HG03378 (cell line): Measurements from ENCODE around the gene LITAFD.
"Not testable (repeated sequence)": the region's sequence is repeated elsewhere in the genome, so short reads cannot be mapped to it uniquely, and the experiment has no call there.

Source experiments
- ATAC-seq: cut with Tn5 transposase; IDR thresholded peaks from one replicate; pipeline ENCODE4 v1.9.1; 2021; ENCODE audit warnings: mild to moderate bottlenecking, moderate library complexity; ENCODE audit not compliant: unreplicated experiment

LITAFD gene

GRCh38 chr16:8855972-8856371 lies 26.2 kb upstream of the LITAFD start:
- no peak for ATAC-seq

GRCh38 chr16:8858994-8859912 lies 22.9 kb upstream of the LITAFD start:
- no peak for ATAC-seq

GRCh38 chr16:8859913-8860881 lies 22.0 kb upstream of the LITAFD start:
- no peak for ATAC-seq

- ATAC-seq, result no peak
Observed at GRCh38 chr16:8861563-8862308, 20.4 kb upstream of the LITAFD start.

DNA sequence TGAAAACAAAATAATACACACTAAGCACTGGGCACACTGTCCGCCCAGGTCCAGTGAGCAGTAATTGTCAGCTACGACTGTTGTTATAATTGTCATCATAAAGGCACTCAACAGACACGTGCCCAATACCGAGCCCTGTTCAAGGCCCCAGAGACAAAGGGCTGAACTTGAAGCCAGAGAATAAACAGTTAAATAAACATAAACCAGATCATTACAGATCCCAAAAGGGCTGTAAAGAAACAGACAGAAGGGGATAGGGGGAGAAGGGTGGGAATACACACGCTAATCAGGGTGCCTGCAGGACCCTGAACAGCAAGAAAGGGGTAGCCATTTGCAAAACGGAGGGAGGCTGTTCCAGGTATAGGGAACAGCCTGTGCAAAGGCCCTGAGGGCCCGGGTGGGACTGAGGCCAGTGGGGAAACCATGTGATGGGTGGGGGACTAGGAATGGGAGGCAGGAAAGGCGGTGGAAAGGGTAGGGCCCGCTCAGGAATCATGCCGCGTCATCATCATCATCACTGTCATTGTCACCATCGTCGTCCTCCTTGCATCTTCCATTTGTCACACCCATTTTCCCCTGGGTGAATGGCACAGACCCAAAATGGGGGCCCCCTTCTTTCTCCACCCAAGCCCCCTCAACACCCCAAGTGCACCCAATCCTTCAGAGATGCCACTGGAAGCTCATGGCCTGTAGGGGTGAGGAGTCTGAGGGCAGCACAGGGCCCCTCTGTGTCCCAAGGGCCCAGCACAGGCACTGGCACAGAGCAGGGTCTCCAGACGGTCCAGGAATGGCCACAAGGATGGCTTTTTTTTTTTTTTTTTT lies 19.6 kb upstream of the LITAFD start:
- ATAC-seq, result no peak

DNA sequence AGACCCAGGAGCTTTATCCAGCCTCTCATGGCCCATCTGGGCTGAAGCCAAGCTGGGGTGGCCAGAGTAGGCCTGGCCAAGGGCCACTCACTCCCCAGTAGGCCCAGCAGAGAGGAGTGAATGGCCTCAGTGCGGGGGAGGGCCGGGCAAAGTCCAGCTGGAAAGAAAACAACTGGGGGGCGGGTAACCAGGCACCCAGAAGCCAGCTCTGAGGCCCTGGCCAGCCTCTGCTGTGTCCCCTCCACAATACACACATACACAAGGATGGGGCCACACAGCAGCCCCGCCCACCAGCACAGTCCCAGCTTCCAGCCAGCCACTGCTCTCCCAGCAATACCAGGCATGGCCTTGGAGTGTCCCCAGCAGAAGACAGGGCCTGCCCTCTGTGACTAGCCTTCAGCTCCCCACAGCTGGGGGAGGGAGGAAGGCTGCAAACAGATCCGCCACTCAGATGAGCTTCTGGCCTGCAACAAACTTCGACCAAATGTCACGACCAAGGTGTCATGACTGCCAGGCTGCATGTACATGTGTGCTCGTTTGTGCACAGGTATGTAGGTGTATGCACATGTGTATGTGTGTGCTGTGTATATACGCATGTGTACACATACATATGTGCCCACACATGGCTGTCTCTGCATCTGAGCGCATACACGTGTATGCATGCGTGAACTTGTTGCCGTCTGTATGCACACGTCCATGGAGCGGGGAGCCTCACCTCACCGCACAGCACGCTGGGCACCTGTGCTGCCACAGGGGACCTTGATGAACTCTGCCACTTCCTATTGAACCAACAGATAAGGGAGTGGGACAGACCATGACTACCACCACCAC lies 18.3 kb upstream of the LITAFD start:
- no peak for ATAC-seq

GRCh38 chr16:8864480-8865110 lies 17.6 kb upstream of the LITAFD start:
- ATAC-seq, result no peak

DNA sequence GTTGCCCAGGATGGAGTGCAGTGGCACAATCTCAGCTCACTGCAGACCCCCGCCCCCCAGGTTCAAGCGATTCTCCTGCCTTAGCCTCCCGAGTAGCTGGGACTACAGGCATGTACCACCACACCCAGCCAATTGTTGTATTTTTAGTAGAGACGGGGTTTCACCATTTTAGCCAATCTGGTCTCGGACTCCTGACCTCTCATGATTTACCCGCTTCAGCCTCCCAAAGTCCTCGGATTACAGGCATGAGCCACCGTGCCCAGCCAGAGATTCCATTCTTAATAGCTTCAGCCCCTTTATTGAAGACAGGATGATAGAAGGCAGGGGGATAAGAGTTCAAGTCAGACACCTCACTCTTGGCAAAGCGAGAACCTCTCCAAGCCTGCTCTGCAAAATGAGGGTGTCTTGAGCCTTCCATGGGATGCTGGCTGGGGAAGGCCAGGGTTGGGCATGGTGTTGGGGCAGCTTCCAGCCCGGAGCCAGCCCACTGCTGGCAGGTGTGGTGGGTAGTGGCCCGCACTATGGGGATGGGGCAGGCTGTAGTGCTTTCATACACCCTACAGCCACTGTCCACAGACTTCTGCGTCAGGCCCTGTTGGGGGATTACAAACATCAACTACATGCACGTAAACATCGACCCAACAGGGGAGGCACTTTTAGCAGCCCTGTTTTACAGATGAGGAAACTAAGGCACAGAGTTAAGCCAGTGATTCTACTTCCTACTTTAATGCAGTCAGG lies 16.8 kb upstream of the LITAFD start:
- no peak for ATAC-seq

GRCh38 chr16:8866118-8866883 lies 15.8 kb upstream of the LITAFD start:
- ATAC-seq, result no peak

GRCh38 chr16:8866884-8867215 lies 15.3 kb upstream of the LITAFD start:
- ATAC-seq, result no peak

GRCh38 chr16:8867216-8867931 lies 14.8 kb upstream of the LITAFD start:
- no peak for ATAC-seq

DNA sequence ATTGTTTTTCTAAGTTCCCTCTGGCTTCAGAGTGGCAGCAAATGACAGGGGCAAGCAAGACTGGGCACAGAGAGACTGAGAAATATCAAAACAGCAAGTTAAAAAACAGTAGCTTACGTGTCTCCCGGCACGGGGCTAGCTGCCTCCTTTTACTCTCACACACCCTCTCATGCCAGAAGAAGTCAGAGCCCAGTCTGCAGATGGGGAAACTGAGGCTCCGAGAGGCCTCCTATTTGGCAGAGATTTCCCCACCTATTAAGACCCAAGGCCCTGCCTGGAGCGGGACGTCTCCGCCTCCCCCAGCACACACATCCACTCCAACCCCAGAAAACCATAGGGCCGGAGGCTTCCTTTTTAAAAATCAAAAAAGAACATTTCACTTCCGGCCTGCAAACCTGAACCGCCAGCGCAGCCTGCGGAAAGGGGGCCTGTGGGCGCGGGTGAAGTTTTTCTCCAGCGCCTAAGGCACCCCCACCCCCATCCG lies 14.2 kb upstream of the LITAFD start:
- no peak for ATAC-seq

DNA sequence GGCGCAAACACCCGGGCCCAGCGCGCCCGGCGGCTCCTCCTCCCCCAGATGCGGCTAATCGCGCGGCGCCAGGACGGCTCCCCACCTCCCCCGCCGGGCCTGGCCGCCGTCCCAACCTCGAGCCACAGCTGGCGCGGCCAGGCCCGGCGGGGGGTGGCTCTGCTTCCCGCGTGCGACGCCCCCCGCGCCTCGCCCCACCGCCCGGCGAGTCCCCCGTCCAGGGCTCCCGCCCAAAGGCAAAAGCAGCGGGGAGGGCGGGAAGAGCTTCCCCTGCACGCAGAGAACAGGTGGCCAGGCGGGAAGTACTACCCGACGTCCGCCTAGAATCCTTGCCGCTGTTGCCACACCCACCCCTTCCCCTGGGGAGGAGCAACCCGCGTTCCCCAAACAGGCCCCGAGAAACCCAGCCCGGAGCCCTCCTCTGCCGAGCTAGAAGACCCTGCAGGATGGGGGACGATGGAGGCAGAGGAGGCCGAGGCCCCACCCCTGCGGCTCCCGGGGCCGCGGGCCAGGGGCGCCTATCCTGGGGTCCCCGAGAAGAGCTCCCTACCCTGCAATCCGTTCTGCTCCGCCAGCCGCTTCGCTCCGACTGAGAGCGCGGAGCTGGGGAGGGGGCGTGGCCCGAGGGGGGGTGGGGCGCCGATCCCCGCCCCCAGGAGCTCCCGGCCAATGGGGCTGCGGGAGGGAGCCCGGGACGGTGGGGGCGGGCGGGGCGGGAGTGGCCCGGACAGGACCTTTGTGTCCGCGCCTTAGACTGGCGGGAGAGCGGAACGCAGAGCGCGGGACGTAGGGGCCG lies 13.5 kb upstream of the LITAFD start, which contains the start of gene CARHSP1:
Gene CARHSP1 (minus strand): TSS at position 591 of the 796 bp plus-strand sequence. CDS start 9,678 bp downstream, outside the sequence.
- ATAC-seq, result peak; percentile 65

- no peak for ATAC-seq
Observed at GRCh38 chr16:8869212-8869987, 12.8 kb upstream of the LITAFD start.

DNA sequence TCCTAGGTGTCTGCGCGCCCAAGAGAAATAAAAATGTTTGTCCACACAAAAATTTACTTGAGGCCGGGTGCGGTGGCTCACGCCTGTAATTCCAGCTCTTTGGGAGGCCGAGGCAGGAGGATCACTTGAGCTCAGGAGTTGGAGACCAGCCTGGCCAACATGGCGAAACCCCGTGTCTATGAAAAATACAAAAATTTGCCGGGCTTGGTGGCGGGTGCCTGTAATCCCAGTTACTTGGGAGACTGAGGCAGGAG lies 12.2 kb upstream of the LITAFD start:
- not testable (repeated sequence) for ATAC-seq
